NCI-H446 (cell line): ENCODE measurements around the gene GIT1.
A peak's percentile ranks its signal among the peaks of the same experiment; 100 is the strongest.

Experiments used
- DNase-seq, 2 experiments: peaks; one replicate each; lab custom pipeline; 2025; lab: John Stamatoyannopoulos, UW

GIT1 gene

DNA sequence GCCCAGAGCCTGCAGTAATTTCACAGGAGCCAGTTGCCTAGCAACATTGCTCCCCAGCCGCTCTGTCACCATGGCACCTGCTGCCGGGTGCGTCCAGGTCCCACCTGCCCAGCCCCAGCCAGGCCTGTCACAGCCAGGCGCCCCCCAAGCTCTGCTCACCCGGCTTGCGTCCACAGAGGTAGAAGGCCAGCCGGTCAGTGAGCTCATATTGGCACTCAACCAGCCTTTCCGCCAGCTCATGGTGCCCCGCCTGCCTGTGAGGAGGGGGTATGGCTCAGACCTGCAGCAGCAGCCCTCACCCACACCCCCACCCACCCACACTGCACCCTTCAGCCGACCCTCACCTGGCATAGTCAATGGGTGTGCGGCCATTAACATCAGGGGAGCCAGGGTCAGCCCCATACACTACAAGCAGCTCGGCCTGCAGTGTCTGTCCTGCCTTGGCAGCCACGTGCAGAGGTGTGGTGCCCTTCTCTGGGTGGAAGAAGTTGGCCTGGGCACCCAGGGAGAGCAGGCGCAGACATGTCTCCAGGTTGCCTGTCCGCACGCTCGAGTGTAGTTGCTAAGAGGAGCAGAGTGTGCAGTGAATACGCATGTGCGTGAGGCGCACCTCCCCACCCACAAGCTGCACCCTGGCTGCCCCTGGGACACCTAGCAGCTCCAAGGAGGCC, 7.7 kb downstream of the GIT1 start:
- no peak for DNase-seq

DNA sequence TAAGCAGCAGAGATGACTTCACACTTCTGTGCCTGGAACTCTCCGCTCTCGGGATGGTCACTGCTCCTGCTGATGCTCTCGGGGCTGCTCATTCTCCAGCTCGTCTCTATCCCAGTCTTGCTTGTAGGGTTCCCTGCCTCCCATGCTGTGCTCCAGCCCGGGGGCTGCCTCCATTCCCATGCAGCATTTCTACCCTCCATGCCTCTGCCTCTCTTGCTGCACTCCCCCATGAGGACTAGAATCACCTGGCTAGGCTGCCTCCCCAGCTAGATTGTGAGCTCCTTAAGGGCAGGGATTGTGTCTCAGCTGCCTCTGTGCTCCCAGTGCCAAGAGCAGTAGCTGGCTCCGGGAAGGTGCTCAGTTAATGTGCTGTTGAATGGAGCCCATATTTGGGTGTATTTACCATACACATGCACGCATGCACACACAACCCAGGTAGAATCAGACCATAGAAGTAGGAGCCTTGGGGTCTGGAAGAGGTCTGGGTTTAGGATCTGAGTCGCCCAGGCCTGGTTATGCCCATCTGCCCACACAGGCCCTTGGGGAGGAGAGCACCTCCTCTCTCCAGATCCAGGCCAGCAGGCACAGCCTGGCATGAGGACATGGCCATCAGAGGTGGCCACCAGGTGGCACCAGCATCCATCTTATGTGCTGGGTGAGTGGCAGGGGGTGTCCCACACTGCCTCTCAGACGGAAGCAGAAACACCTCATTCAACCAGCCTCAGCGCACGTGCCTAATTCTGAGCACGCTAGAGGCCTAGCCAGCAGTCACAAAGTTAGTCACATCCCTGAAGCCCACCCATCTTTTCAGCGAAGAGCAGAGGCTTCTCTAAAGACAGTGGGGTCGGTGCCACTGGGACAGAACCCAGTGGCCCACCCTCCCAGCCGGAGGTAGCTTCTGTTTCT, 9.3 kb downstream of the GIT1 start:
- peak; percentile 50 to 79 for DNase-seq

DNA sequence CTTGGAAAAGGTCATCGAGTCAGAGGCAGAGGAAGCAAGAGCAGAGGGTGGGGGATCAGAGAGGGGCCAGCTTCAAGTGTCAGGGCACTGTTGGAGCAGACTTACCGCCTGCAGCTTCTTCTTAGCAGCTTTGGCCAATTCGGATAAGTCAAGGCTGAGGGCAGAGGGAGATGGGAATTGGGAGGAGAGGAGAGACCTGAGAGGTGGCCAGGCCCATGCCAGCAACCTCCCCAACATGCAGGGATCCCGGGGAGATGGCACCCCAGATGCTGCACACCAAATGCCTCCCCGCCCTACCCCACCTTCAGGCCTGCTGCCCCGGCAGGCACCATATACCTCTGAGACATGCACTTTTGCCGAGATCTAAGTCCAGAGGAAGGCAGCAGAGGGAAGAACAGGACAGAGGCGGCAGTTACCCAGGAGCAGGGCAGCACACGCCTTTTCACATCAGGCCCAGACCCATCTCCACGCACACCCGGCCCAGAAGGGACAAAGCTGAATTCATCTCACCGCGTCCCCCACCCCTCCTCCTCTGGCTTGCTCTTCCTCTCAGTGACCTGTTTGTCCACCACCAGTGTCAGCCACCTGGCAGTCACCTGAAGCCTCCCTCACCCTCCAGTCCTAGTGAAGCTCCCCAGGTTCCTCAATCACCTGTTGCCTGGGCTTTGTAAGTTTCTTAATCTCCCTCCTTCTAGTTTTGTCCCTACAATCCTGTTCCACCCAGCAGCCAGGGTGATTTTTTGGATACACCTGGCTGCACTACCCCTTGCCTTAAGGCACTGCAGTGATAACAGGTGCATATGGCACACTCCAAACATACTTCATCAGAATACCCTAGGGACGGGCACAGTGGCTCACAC, 10.6 kb downstream of the GIT1 start:
- no peak for DNase-seq

DNA sequence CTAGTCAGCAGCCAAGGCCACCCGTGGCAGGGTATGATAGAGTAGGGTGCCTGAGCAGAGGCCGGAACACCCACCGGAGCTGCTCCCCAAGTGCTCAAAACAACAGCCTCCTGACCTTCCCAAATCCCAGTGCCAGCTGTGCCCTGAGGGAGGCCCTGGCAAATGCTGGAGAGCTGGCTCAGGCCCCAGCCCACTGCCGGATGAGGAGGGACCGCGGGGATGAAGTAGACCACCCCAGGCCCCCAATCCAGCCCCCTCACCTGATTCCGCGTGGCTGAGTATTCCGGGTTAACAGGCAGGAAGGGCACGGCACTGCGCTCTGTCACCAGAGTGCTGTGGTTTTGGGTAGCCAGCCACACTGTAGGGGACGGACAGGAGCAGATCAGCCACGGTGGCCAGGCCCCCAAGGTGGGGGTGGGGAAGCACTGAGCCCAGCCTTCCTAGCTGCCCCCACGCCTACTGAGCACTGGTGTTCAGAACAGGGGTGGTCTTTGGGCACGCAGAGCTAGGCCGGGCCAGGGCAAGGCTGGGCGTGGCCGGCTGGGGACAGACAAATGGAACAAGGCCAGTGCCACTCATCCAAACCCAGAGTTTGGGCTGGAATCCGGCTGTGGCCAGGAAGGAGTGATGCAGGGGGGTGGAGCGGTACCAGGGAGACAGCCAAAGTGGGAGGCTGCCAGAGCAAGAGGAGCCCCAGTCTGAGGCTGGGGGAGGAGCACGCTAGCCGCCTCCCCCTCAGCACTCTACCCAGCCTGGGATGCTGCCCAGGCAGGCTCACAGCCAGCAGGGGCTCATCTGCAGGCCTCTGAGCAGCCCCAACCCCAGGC, 11.8 kb downstream of the GIT1 start:
- DNase-seq: no peak

DNA sequence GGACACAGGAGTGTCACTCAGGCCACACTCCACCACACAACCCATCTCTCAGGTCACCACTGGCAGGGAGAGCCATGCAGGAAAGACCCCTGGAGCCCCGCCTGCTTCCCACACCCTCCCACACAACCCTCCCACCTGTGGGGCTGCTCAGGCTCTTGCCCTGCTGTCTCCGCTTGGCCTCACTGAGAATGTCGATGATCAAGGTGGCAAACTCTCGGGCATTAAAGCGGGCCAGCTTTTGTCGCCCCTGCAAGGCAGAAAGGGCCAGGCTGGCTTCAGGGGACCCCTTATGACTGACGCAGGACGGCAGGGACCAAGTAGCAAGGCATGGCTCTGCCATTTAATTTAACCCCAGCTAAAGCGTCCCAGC, 12.5 kb downstream of the GIT1 start:
- DNase-seq: no peak

DNA sequence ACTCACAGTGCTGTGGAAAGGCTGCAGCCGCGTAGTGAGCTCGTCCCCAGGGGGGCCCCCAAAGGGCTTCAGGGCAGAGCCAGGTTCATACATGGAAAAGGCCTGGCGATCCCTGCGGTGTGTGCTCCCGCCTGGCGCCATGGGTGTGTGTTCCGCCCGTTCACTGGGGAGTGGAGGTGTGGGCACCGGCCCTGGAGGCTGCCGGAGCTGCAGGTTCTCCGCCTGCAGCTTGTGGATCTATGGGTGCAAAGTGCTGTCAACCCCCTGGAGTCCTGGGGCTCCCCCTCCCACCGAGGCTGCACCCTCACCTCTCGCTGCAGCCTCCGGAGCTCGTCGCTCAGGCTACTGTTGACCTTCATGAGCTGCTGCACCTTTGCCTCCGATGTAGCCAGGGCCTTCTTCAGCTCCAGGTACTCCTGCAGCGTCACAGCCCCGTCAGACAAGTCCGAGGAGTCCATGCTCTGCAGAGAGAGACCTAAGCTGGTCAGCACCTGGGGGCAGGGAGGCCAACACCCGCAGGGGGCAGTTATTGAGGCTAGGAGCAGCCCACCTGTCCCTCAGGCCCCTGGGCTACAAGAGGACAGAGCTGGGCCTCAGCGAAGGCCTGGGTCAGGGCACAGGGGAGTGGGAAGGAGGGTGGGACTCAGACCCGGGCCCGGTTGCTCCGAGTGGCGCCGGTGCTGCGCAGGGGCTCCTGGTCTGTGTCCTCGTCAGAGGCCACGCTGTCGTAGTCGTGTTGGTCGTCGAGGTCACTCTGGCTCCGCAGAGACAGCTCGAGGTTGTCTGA, 13.0 kb downstream of the GIT1 start:
- no peak for DNase-seq

DNA sequence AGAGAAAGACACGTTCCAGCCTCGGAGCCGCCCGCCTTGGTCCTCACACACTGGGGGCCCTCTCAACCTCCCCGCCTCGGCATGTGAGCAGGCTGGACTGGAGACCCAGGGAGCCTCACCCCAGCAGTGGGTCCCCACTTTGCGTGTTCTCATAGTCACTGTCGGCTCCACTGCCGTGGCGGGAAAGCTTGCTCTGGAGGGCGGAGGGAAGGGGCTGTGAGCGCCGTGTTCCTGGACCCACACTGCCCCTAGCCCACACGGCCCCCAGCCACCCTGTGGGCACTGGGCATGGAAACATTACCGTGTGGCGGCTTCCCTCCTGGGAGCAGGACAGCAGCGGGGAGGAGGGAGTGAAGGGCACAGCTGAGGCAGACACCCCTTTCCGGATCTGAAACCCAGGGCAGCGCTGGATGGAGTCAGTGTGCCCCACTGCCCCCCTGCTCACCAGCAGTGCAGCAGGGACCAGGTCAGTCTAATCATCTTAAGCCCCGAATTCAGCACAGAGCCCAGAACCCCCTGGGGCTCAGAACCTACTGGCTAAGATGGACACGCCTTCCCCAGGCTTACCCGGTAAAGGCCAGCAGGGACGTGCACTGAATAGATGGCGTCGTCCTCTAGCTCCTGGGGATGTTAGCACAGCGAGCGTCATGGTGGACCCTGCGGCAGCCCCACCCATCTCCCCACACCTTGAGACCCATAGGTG, 13.8 kb downstream of the GIT1 start:
- no peak for DNase-seq

DNA sequence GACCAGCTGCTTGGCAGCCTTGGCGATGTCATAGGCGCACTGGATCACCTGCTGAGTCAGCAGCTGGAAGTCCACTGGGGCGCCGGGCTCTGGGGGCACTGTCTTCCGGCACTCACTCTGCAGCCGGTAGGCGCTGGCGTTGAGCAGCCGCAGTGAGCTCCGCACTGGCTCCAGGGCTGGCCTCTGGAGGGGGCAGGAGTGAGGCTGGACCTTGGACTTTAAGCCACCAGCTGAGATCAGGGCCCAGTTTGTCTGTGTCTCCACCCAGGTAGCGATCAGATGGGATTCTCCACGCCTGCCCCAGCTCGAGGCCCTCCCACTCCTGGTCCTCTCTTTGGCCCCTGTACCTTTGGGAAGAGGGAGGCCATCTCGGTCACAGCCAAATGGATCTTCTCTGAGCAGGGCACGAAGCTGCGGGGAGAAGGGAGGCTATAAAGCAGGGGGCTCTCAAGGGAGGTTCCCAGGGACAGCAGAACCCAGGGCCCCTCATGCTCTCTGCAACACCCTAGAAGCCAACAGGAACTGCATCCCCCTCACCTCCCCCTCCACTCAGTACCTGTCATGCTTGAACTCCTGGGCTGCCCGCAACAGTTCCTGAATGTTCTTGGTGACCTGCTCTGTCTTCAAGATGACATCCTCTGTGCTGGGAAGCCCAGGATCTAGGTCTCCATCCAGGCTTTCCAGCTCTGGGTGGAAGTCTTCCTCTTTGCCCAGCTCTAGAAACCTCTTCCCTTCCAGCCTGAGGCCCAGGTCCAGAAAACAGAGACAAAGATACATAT, 14.5 kb downstream of the GIT1 start:
- DNase-seq: no peak

DNA sequence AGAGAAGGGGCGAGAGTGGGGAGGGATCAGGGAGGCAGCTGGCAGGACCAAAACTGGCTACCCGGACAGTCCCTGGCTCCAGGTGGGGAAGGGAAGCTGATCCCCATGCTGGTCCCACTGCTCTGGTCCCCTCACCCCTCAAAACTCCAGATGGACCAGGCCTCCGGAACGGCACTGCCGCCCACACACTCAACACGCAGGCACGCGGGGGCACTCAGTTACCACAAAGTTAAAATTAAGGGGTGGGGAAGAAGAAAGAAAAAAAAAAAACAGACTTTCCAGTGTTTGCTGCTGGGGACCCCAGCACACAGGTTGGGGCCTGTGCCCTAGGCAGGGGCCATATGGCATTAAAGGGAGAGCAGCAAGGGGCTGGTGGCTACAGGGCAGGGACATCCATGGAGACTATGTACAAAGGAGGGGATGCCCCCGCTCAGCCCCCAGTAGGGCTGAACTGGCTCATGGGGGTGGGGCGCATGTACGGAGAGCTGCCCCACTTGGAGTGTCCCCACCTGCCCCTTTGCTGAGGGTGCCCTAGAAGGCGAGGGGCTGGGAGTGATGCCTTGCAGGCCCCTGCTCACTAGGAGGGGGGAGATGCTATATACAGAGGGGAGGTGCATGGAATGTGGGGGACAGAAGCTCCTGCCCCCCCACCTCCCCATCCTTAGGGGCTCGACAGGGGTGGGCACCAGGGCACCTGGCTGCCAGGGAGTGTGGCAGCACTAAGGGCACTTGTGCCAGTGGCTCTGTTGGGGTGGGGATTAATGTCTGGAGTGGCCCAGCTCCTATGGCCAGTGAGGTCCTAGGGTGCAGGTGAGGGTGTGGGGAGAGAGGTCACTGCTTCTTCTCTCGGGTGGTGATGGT, 15.3 kb downstream of the GIT1 start:
- DNase-seq: no peak

DNA sequence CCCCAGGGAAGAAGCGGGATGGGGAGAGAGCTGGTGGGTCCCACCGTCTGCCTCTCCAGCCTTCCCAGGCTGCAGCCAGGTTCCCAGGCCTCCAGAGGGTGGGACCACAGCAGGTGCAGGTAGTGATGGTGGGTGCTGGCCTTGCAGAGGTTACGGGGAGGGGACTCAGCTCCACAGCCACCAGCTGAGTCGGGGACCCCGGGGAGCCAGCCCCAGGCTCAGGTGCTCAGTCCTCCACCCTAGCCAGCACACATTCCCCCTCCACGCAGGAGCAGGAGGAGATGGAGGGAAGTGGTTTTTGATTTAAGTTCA, 15.9 kb downstream of the GIT1 start:
- no peak for DNase-seq

DNA sequence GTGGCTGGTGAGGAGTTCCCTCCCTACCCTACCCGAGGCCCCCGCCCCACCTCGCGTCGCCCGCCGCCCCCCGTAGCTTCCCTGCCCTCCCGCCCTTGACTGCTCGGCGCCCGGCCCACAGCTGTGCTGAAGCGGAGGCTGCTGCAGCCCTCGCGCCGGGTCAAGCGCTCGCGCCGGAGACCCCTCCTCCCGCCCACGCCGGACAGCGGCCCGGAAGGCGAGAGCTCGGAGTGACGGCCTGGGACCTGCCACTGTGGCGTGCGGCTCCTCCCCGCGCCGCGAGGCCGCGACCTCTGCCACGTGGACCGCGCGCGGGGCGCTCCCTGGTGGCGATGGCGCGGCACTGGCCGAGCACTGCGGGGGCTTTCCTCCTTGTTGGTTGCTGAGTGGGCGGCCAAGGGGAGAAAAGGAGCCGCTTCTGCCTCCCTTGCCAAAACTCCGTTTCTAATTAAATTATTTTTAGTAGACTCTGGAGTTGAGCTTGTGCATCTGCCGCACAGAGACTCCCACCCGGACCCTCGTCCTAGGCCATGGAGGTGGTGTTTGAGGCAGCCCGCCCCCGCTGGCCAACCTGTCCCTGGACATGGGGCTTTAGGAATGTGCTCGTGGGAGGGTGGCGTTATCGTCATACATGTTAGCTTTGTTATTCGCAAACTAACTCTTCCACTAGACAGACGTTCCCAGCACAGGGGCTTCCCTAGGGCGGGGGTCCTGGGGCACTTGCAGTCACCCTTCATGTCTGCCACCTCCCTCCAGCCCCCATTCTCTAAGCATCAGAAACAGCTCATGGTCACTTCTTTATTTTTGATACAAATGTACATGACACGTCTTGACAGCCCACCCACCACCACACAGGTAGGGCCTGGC, 16.5 kb downstream of the GIT1 start:
- no peak for DNase-seq

DNA sequence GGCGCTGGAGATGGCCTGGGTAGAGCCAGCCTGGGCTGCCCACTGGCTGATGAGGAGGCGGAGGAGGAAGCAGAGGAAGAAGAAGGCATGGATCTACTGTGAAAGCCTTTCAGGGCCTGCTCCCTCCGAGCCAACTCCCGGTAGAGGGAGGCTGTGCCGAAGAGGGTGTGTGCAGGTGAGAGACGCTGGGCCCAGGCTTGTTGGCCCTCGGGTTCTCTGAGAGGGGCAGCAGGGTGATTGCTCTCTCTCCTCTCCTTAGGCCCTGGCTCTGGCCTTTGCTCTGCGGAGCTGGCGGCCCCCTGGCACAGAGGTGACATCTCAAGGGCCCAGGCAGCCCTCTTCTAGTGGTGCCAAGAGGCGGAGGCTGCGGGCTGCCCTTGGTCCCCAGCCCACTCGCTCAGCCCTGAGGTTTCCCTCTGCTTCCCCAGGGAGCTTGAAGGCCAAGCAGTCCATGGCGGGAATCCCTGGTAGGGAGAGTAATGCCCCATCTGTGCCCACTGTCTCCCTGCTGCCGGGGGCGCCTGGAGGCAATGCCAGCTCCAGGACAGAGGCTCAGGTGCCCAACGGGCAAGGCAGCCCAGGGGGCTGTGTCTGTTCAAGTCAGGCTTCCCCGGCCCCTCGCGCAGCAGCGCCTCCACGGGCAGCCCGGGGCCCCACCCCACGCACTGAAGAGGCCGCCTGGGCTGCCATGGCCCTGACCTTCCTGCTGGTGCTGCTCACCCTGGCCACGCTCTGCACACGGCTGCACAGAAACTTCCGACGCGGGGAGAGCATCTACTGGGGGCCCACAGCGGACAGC, 17.4 kb downstream of the GIT1 start:
- no peak for DNase-seq

DNA sequence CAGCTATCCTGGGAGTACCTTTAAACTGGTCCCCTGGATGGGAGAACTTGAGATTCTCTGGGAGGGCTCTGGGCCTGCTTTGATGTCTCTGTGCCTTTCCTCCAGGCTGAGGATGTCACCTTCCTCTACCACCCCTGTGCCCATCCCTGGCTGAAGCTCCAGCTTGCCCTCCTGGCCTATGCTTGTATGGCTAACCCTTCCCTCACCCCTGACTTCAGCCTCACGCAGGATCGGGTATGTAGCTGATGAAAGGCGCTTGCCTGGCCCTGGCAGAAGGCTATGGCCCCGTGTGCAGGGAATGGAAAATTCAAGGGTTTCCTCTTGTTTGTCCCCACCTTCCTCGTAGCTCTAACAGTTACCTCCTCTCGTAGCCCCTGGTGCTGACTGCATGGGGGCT, 18.0 kb downstream of the GIT1 start:
- no peak for DNase-seq

DNA sequence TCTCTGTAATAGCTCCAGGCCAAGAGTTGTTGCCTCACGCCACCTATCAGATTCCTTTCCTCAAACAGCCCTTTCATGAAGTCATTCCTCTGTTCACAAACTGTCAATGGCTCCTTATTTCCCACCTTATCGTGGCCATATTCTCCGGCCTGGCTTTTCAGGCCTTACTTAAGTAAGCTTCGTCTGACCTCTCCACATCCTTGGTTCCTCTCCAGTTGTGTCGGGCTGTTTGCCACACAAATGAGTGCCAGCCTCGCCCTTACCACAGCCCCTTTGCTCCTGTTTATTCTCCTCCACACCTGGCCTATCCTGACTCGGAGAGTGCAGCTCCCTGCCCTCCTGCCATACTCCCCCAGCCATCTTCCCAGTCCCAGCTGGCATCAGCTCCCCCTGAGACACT, 18.9 kb downstream of the GIT1 start:
- no peak for DNase-seq

DNA sequence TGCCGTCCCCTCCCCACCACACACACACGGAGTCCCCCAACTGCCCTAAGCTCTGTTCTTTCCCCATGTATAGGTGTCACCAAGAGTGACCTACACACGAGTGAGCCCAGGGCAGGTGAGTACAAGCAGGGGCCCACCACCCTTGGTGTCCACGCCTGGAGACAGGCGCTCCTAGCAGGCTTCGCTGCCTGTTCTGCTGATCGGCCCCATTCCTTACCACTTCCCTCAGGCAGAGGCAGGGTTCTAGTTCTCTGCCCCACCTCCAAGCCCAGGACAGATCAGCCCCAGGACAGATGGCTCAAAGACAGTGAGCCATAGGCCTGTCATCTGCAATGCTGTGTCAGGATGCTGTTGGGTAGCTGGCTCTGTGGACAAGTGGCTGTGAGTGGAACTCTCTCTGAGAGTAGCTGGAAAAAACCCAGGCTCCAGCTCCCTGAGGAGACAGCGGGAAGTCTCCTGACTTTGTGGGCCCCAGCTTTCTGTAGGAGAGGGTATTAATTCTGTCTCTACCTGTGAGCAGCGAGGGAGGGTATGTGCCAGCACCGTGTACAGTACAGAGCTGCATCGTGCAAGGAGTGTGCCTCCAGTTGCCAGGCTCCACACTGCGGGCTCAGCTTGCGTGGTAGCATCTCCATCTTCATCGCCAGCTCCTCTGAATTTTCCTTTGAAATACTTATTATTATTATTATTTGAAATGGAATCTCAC, 20.1 kb downstream of the GIT1 start:
- DNase-seq: no peak
